Measurements from ENCODE around the gene SEMA3C.

GRCh38 chr7:80907612-80908011 lies 11.2 kb downstream of the SEMA3C start:
- TF ChIP-seq, protein P1, sequence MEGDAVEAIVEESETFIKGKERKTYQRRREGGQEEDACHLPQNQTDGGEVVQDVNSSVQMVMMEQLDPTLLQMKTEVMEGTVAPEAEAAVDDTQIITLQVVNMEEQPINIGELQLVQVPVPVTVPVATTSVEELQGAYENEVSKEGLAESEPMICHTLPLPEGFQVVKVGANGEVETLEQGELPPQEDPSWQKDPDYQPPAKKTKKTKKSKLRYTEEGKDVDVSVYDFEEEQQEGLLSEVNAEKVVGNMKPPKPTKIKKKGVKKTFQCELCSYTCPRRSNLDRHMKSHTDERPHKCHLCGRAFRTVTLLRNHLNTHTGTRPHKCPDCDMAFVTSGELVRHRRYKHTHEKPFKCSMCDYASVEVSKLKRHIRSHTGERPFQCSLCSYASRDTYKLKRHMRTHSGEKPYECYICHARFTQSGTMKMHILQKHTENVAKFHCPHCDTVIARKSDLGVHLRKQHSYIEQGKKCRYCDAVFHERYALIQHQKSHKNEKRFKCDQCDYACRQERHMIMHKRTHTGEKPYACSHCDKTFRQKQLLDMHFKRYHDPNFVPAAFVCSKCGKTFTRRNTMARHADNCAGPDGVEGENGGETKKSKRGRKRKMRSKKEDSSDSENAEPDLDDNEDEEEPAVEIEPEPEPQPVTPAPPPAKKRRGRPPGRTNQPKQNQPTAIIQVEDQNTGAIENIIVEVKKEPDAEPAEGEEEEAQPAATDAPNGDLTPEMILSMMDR (IDR thresholded peaks at IDR 0.05), result no peak
- TF ChIP-seq POLR2A (IDR thresholded peaks at IDR 0.05), result no peak
- no peak for TF ChIP-seq EP300 (IDR thresholded peaks at IDR 0.05)
- TF ChIP-seq POLR2AphosphoS5 (IDR thresholded peaks at IDR 0.05), result no peak

Data from sigmoid colon (tissue), 4 donors.